A673 (cell line): ENCODE results near the gene TEX14.

ENCODE experiments used
- CTCF ChIP-seq: fragments of 300-800, 200-600 bp; sonication (generic); conservative IDR thresholded peaks from 2 replicates; pipeline ENCODE4 v1.5.1; 2017; ENCODE audit warnings: low read depth, mild to moderate bottlenecking, antibody characterized with exemption, low read length, moderate library complexity, mixed read lengths
- EZH2 ChIP-seq: fragments of 200-600 bp; sonication (generic); IDR thresholded peaks from 2 replicates; pipeline ENCODE4 v1.6.1; 2017; ENCODE audit warnings: borderline replicate concordance, low read depth, mild to moderate bottlenecking, mixed read lengths, antibody characterized with exemption, low read length; ENCODE audit not compliant: poor library complexity, severe bottlenecking

- TF ChIP-seq CTCF (no peak), EZH2 (no peak)
These were observed 162.6 kb downstream of the TEX14 start for GRCh38 chr17:58529275-58529674.
